A549 (cell line): ENCODE measurements around the gene CCL17. TPM values are rescaled to one million over a fixed set of nuclear protein-coding genes. Genes with fewer than 3 reads are reported as not detected.
A peak's percentile ranks its signal among the peaks of the same experiment; 100 is the strongest.

Source experiments
- ATAC-seq, 2 experiments: fragments of 200-7000 bp in 1 of 2; fragments of >200 bp in 1 of 2; cut with Nextera tagmentation in 1 of 2; cut with Tn5 transposase in 1 of 2; 3 replicates each; pipeline versions ENCODE4 v1.8.0 to v1.9.1; 2018 to 2020; ENCODE audit warnings: mild to moderate bottlenecking in 1 of 2, moderate library complexity in 1 of 2
- CTCF ChIA-PET: fragments of 300-600 bp; sonication (Branson Sonifier 250); formaldehyde crosslinking; extraction: SDS; loops from one replicate; lab custom pipeline; 2021; ENCODE audit warnings: antibody characterized with exemption, inconsistent platforms; lab: Yijun Ruan, JAX
- POLR2A ChIA-PET: fragments of 350-600 bp; formaldehyde crosslinking; extraction: SDS; loops from one replicate; lab custom pipeline; 2021; ENCODE audit warnings: antibody characterized with exemption, inconsistent platforms; lab: Yijun Ruan, JAX
- DNase-seq, 2 experiments: peaks; one replicate each; pipeline versions ENCODE4 v3.0.0 to v3.0.0-alpha.2; 2011 to 2016; ENCODE audit warnings: low read depth in 1 of 2, low spot score in 1 of 2
- FAIRE-seq: peaks from 2 replicates; lab custom pipeline; 2011; peaks lifted over from hg19 to GRCh38; lab: Jason Lieb, UNC
- H3K27ac ChIP-seq, 2 experiments: fragments of >200 bp; sonication (Bioruptor Twin); formaldehyde crosslinking; 3 replicates each; pipeline ENCODE4 v1.5.1; 2016 to 2017
- H3K4me1 ChIP-seq: fragments of >200 bp; sonication (Bioruptor Twin); formaldehyde crosslinking; 3 replicates; pipeline ENCODE4 v1.6.1; 2016
- H3K4me2 ChIP-seq: fragments of >200 bp; sonication (Bioruptor Twin); formaldehyde crosslinking; 3 replicates; pipeline ENCODE4 v1.6.1; 2016
- H3K4me3 ChIP-seq: fragments of >200 bp; sonication (Bioruptor Twin); formaldehyde crosslinking; 3 replicates; pipeline ENCODE4 v1.5.1; 2016
- H3K9me3 ChIP-seq: fragments of >200 bp; sonication (Bioruptor Twin); formaldehyde crosslinking; 3 replicates; pipeline ENCODE4 v1.6.1; 2016
- ATOH8 ChIP-seq: fragments of 250-450 bp; sonication (Bioruptor Pico); IDR thresholded peaks from 2 replicates; pipeline ENCODE4 v1.5.0; 2020; ENCODE audit warnings: low read depth, mild to moderate bottlenecking, moderate library complexity
- BCL3 ChIP-seq: fragments of >200 bp; sonication (Bioruptor Twin); formaldehyde crosslinking; IDR thresholded peaks from 3 replicates; pipeline ENCODE4 v1.6.1; 2016
- E2F6 ChIP-seq: IDR thresholded peaks from 2 replicates; pipeline ENCODE4 v1.6.1; 2012; ENCODE audit warnings: low read depth, borderline replicate concordance
- EHMT2 ChIP-seq: fragments of 200-600 bp; sonication (generic); IDR thresholded peaks from 2 replicates; pipeline ENCODE4 v1.6.1; 2016; ENCODE audit warnings: antibody characterized with exemption, low read depth, mild to moderate bottlenecking, moderate library complexity
- ELK1 ChIP-seq: fragments of 150-350 bp; IDR thresholded peaks from 2 replicates; pipeline ENCODE4 v1.6.1; 2014; ENCODE audit warnings: low read depth, mild to moderate bottlenecking, low read length
- HMGXB4 ChIP-seq: fragments of 250-450 bp; sonication (Bioruptor Pico); IDR thresholded peaks from 2 replicates; pipeline ENCODE4 v1.5.0; 2021; ENCODE audit warnings: mild to moderate bottlenecking, moderate library complexity, borderline replicate concordance
- JUN ChIP-seq, 2 experiments: fragments of >200 bp; sonication (Bioruptor Twin); formaldehyde crosslinking; IDR thresholded peaks; 2 replicates in 1 of 2; 3 replicates in 1 of 2; pipeline ENCODE4 v1.6.1; 2016 to 2017
- JUNB ChIP-seq: fragments of >200 bp; sonication (Bioruptor Twin); formaldehyde crosslinking; IDR thresholded peaks from 2 replicates; pipeline ENCODE4 v1.6.1; 2016
- KDM5A ChIP-seq: fragments of 200-600 bp; sonication (generic); IDR thresholded peaks from 2 replicates; pipeline ENCODE4 v1.6.1; 2016; ENCODE audit warnings: antibody characterized with exemption, mild to moderate bottlenecking
- MAX ChIP-seq: IDR thresholded peaks from 2 replicates; pipeline ENCODE4 v1.6.1; 2012
- PBX3 ChIP-seq: IDR thresholded peaks from 2 replicates; pipeline ENCODE4 v1.6.1; 2012
- PHF8 ChIP-seq: fragments of 200-600 bp; sonication (generic); IDR thresholded peaks from 2 replicates; pipeline ENCODE4 v1.6.1; 2016; ENCODE audit warnings: low read depth, mild to moderate bottlenecking, antibody characterized with exemption, moderate library complexity, borderline replicate concordance
- POLR2AphosphoS2 ChIP-seq: conservative IDR thresholded peaks from 2 replicates; pipeline ENCODE4 v1.6.1; 2012; ENCODE audit warnings: low read length, improper control_type of control experiment, inconsistent platforms
- RNF2 ChIP-seq: fragments of 200-600 bp; sonication (generic); IDR thresholded peaks from 2 replicates; pipeline ENCODE4 v1.6.1; 2016; ENCODE audit warnings: low read depth, mild to moderate bottlenecking, antibody characterized with exemption, moderate library complexity, borderline replicate concordance
- TFCP2L1 ChIP-seq: fragments of 250-450 bp; sonication (Bioruptor Pico); IDR thresholded peaks from 2 replicates; pipeline ENCODE4 v1.5.0; 2021; ENCODE audit warnings: mild to moderate bottlenecking
- WGBS: methylation state at CpG from one replicate; pipeline ENCODE4 v1.1.6; 2017; ENCODE audit errors: missing lambda C conversion rate; 5-methylcytosine and 5-hydroxymethylcytosine counted together
- polyA plus RNA-seq, 4 experiments: library from polyadenylated mRNA; depleted of rRNA in 3 of 4; stranded (reverse); fragments of >200 nt; fragmentation: RNase III in 1 of 4; extraction: RNeasy Plus Mini Kit Qiagen cat#74134 plus additional on column Dnase treatment in 1 of 4; gene quantifications; 2 replicates in 3 of 4; 3 replicates in 1 of 4; pipeline ENCODE4 v1.2.3, GENCODE V29; 2011 to 2017

The CCL17 gene
- polyA plus RNA-seq, 2 of the 4 experiments (the other 2 are of a cell fraction), result not detected

- TF ChIP-seq PHF8 (peak; percentile 89; the same call in 1 of the 2 replicates), ATOH8 (no peak)
These were observed 57.8 kb downstream of the CCL17 start, which contains the start of gene POLR2C (continued) for GRCh38 chr16:57462209-57462977.

GRCh38 chr16:57462978-57463362, 58.4 kb downstream of the CCL17 start:
- WGBS, result 3% methylated on average over 16 of the region's 16 CpGs
- POLR2A ChIA-PET, result interaction anchor here (0.9 to 2.5 kb wide), 10 partner anchors 9 to 162 kb away, joined by 3 to 25 read pairs (median 6); partner anchors contain the start of genes CIAPIN1 and COQ9
- no peak for DNase-seq
- Histone ChIP-seq H3K27ac (peak overlapping the region; percentile 93 to 97), H3K4me2 (peak overlapping the region; percentile 74), H3K9me3 (no peaks in the 10 kb centered on the region), H3K4me3 (peak overlapping the region; percentile 82), H3K4me1 (peaks cover 43% of the 10 kb centered on the region)
- ATAC-seq, result peak in 1 of 2 experiments; percentile 70; a peak in 3 of 6 replicates
- CTCF ChIA-PET, result interaction anchor here (0.8 to 4.4 kb wide), 21 partner anchors 9 to 1352 kb away, joined by 3 to 54 read pairs (median 9); partner anchors contain the start of genes CIAPIN1, COQ9 and DOK4
- FAIRE-seq, result no peak
- TF ChIP-seq KDM5A, result no peak
- no peak for TF ChIP-seq MAX
- no peak for TF ChIP-seq EHMT2
- no peak; a peak in 1 of 5 replicates for TF ChIP-seq JUN (IDR thresholded peaks at IDR 0.05)

- DNase-seq, result no peak
- ChIA-PET CTCF (interaction anchor here (0.5 to 4.4 kb wide), 7 partner anchors 9 to 976 kb away, joined by 3 to 54 read pairs (median 6); no protein-coding TSS in a partner anchor), POLR2A (interaction anchor here (0.5 kb wide), 1 partner anchor 22 kb away, joined by 9 read pairs; no protein-coding TSS in a partner anchor)
- 83% methylated on average over 1 of the region's 2 CpGs for WGBS
- no peaks in the 10 kb centered on the region for H3K9me3 ChIP-seq
- peaks cover 58% of the 10 kb centered on the region for H3K4me1 ChIP-seq
- H3K4me3 ChIP-seq, result no peak overlapping the region
- peak overlapping the region in 1 of 2 experiments; percentile 23; a peak in 1 of 6 replicates for H3K27ac ChIP-seq
- FAIRE-seq, result no peak
- no peak for TF ChIP-seq ATOH8
- TF ChIP-seq POLR2AphosphoS2, result no peak
- no peak for TF ChIP-seq E2F6
- TF ChIP-seq TFCP2L1 (CRISPR knock-in tag), result no peak
- TF ChIP-seq RNF2, result no peak
- no peak for TF ChIP-seq PBX3
- no peak for TF ChIP-seq JUNB
- no peak for TF ChIP-seq ELK1
- no peak for TF ChIP-seq BCL3
- no peak for TF ChIP-seq HMGXB4 (CRISPR knock-in tag)
- no peak for ATAC-seq
- peak overlapping the region; percentile 74 for H3K4me2 ChIP-seq
These were observed 60.0 kb downstream of the CCL17 start for GRCh38 chr16:57464523-57464922.
